C4-2B (cell line): Measurements from ENCODE around the gene CNTD1.

Experiments used
- ZFX ChIP-seq: fragments of 450-650 bp; IDR thresholded peaks from 2 replicates; pipeline ENCODE4 v1.6.1; 2017
- TF ChIP-seq, protein P1 (sequence below): fragments of 450-650 bp; conservative IDR thresholded peaks from 2 replicates; pipeline ENCODE4 v1.5.1; 2017; ENCODE audit warnings: mild to moderate bottlenecking

DNA sequence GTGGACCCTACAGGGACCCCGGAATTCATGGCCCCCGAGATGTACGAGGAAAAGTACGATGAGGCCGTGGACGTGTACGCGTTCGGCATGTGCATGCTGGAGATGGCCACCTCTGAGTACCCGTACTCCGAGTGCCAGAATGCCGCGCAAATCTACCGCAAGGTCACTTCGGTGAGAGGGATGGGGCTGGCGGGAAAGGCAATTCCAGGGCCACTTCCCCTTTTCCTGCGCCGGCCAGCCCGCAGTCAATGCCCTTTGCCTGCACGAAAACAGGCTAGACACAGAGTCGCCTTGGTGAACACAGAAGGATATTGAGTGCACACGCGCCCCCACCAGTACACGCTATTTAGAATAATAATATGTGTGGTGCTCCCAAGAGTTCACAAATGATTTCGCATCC, 14.3 kb upstream of the CNTD1 start:
- TF ChIP-seq, protein P1, sequence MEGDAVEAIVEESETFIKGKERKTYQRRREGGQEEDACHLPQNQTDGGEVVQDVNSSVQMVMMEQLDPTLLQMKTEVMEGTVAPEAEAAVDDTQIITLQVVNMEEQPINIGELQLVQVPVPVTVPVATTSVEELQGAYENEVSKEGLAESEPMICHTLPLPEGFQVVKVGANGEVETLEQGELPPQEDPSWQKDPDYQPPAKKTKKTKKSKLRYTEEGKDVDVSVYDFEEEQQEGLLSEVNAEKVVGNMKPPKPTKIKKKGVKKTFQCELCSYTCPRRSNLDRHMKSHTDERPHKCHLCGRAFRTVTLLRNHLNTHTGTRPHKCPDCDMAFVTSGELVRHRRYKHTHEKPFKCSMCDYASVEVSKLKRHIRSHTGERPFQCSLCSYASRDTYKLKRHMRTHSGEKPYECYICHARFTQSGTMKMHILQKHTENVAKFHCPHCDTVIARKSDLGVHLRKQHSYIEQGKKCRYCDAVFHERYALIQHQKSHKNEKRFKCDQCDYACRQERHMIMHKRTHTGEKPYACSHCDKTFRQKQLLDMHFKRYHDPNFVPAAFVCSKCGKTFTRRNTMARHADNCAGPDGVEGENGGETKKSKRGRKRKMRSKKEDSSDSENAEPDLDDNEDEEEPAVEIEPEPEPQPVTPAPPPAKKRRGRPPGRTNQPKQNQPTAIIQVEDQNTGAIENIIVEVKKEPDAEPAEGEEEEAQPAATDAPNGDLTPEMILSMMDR: no peak
- TF ChIP-seq ZFX: no peak
